Activated CD8-positive, alpha-beta memory T cell treated with anti-CD3 and anti-CD28 coated beads for 48 hours (primary cell): ENCODE data around the gene NRSN2.

ENCODE experiments used
- DNase-seq, 3 experiments: peaks; one replicate each; pipeline ENCODE4 v3.0.0-alpha.2; 2020; ENCODE audit warnings: low read depth in 2 of 3, low spot score in 2 of 3

Gene NRSN2

GRCh38 chr20:346640-347316, at the start of gene NRSN2:
Gene NRSN2, plus strand, starts transcription at chr20:347111. Its CDS starts 2,533 bp downstream, at chr20:349644.
- no peak for DNase-seq

GRCh38 chr20:297925-298775, 48.8 kb upstream of the NRSN2 start:
- DNase-seq, result peak; percentile 13 to 34 (median 22)

GRCh38 chr20:298776-299391, 48.0 kb upstream of the NRSN2 start:
- no peak for DNase-seq

GRCh38 chr20:300345-300990, 46.4 kb upstream of the NRSN2 start:
- DNase-seq, result no peak

GRCh38 chr20:301886-302848, 44.7 kb upstream of the NRSN2 start:
- DNase-seq, result no peak

GRCh38 chr20:305745-306144, 41.2 kb upstream of the NRSN2 start:
- no peak for DNase-seq

- no peak for DNase-seq
Measured at GRCh38 chr20:308427-309038, 38.4 kb upstream of the NRSN2 start.

GRCh38 chr20:309306-309840, 37.5 kb upstream of the NRSN2 start:
- no peak for DNase-seq

- peak; percentile 49 to 65 (median 57) for DNase-seq
Measured at GRCh38 chr20:309841-310644, 36.9 kb upstream of the NRSN2 start.

- no peak for DNase-seq
Measured at GRCh38 chr20:310645-311044, 36.3 kb upstream of the NRSN2 start.

- no peak for DNase-seq
Measured at GRCh38 chr20:311609-312008, 35.3 kb upstream of the NRSN2 start.

GRCh38 chr20:312067-312466, 34.8 kb upstream of the NRSN2 start:
- DNase-seq, result no peak

GRCh38 chr20:312866-313265, 34.0 kb upstream of the NRSN2 start:
- DNase-seq, result no peak

- no peak for DNase-seq
Measured at GRCh38 chr20:313402-313801, 33.5 kb upstream of the NRSN2 start.

- no peak for DNase-seq
Measured at GRCh38 chr20:313948-314347, 33.0 kb upstream of the NRSN2 start.

- no peak for DNase-seq
Measured at GRCh38 chr20:316316-317068, 30.4 kb upstream of the NRSN2 start.

GRCh38 chr20:324177-325044, 22.5 kb upstream of the NRSN2 start:
- DNase-seq, result peak; percentile 78 to 87 (median 80)
